Endothelial cell of umbilical vein (primary cell): ENCODE results near the gene CPED1. TPM values are rescaled to one million over a fixed set of nuclear protein-coding genes. Genes with fewer than 3 reads are reported as not detected.

Experiments
- BruUV-seq: library from RNA; stranded (reverse); fragments of 400-500 nt; replicated peaks from 2 replicates; lab custom pipeline; 2021; lab: Mats Ljungman, UMichigan
- CTCF ChIA-PET: fragments of 300-600, 350-600 bp; sonication (Branson Sonifier 250); formaldehyde crosslinking; loops from one replicate; lab custom pipeline; 2021; ENCODE audit warnings: antibody characterized with exemption, inconsistent platforms; lab: Charles Lee
- POLR2A ChIA-PET: fragments of 300-600, 350-600 bp; sonication (Branson Sonifier 250); formaldehyde crosslinking; loops from one replicate; lab custom pipeline; 2021; ENCODE audit warnings: antibody characterized with exemption, inconsistent platforms; lab: Charles Lee
- DNase-seq: peaks from one replicate; pipeline ENCODE4 v3.0.0-alpha.2; 2011; ENCODE audit warnings: low read depth, low spot score
- FAIRE-seq: peaks from 2 replicates; lab custom pipeline; 2011; peaks lifted over from hg19 to GRCh38; lab: Jason Lieb, UNC
- H2AFZ ChIP-seq: 2 replicates; pipeline ENCODE4 v1.6.0; 2012; ENCODE audit warnings: low read depth, low read length, control low read depth, inconsistent platforms
- H3K27ac ChIP-seq: 2 replicates; pipeline ENCODE4 v1.5.1; 2011; ENCODE audit warnings: low read depth, mild to moderate bottlenecking, control low read depth, low read length, moderate library complexity; ENCODE audit not compliant: insufficient read depth
- H3K27me3 ChIP-seq, 2 experiments: 2 replicates each; pipeline versions ENCODE4 v1.6.0 to v1.6.1; 2011; ENCODE audit warnings: low read length in 2 of 2, mixed read lengths in 1 of 2; ENCODE audit not compliant: control insufficient read depth in 2 of 2, insufficient read depth in 2 of 2
- H3K36me3 ChIP-seq, 2 experiments: 2 replicates in 1 of 2; 3 replicates in 1 of 2; pipeline ENCODE4 v1.5.1; 2011; ENCODE audit warnings: low read length in 2 of 2, mild to moderate bottlenecking in 1 of 2, moderate library complexity in 1 of 2; ENCODE audit not compliant: control insufficient read depth in 2 of 2, insufficient read depth in 2 of 2; ENCODE audit errors: extremely low read depth in 1 of 2
- H3K4me1 ChIP-seq: 3 replicates; pipeline ENCODE4 v1.5.1; 2011; ENCODE audit warnings: mild to moderate bottlenecking, low read length; ENCODE audit not compliant: control insufficient read depth, insufficient read depth; ENCODE audit errors: extremely low read depth
- H3K4me2 ChIP-seq: 2 replicates; pipeline ENCODE4 v1.6.1; 2011; ENCODE audit warnings: low read length, control low read depth, mixed read lengths; ENCODE audit not compliant: insufficient read depth
- H3K4me3 ChIP-seq, 3 experiments: fragments of 200-600 bp in 1 of 3; sonication (generic), shearing (Covaris generic) in 1 of 3; replicated peaks in 1 of 3; 2 replicates each; pipeline ENCODE4 v1.5.1; 2011 to 2016; ENCODE audit warnings: control low read depth in 3 of 3, low read length in 3 of 3, mild to moderate bottlenecking in 2 of 3, inconsistent platforms in 1 of 3, low read depth in 1 of 3, moderate library complexity in 1 of 3; ENCODE audit not compliant: insufficient read depth in 1 of 3
- H3K79me2 ChIP-seq: 2 replicates; pipeline ENCODE4 v1.6.0; 2012; ENCODE audit warnings: low read length, inconsistent platforms; ENCODE audit not compliant: control insufficient read depth, insufficient read depth
- H3K9ac ChIP-seq: replicated peaks from 2 replicates; pipeline ENCODE3; 2011; ENCODE audit warnings: low read length, control low read depth; ENCODE audit not compliant: insufficient read depth; ENCODE audit errors: extremely low read depth
- H3K9me1 ChIP-seq: replicated peaks from 3 replicates; pipeline ENCODE4 v1.6.0; 2011; ENCODE audit warnings: mild to moderate bottlenecking, low read length; ENCODE audit not compliant: control insufficient read depth, insufficient read depth; ENCODE audit errors: extremely low read depth
- H3K9me3 ChIP-seq: replicated peaks from 2 replicates; pipeline ENCODE4 v1.5.1; 2012; ENCODE audit warnings: low read length, inconsistent platforms; ENCODE audit not compliant: control insufficient read depth, insufficient read depth
- H4K20me1 ChIP-seq: replicated peaks from 2 replicates; pipeline ENCODE3; 2011; ENCODE audit warnings: mild to moderate bottlenecking, low read length; ENCODE audit not compliant: control insufficient read depth, insufficient read depth; ENCODE audit errors: extremely low read depth
- EZH2 ChIP-seq: IDR thresholded peaks from 2 replicates; pipeline ENCODE4 v1.6.1; 2012; ENCODE audit warnings: borderline replicate concordance, low read depth, mild to moderate bottlenecking, moderate library complexity, low read length, inconsistent platforms; ENCODE audit not compliant: severe bottlenecking
- FOS ChIP-seq: IDR thresholded peaks from 2 replicates; pipeline ENCODE4 v1.6.1; 2011; ENCODE audit warnings: mild to moderate bottlenecking, low read length, moderate library complexity, borderline replicate concordance; ENCODE audit not compliant: insufficient read depth
- GATA2 ChIP-seq: IDR thresholded peaks from 2 replicates; pipeline ENCODE4 v1.7.0; 2011; ENCODE audit warnings: low read depth, mild to moderate bottlenecking, moderate library complexity, mixed read lengths, low read length; ENCODE audit not compliant: insufficient read length, insufficient read depth
- JUN ChIP-seq: IDR thresholded peaks from 2 replicates; pipeline ENCODE4 v1.6.1; 2011; ENCODE audit warnings: borderline replicate concordance, low read depth; ENCODE audit not compliant: insufficient read length, insufficient read depth
- MAX ChIP-seq: IDR thresholded peaks from 2 replicates; pipeline ENCODE4 v1.6.1; 2011; ENCODE audit not compliant: insufficient read depth, insufficient read length
- MYC ChIP-seq: IDR thresholded peaks from one replicate; pipeline ENCODE4 v1.6.1; 2011; ENCODE audit warnings: mild to moderate bottlenecking, low read depth, low read length
- POLR2A ChIP-seq: IDR thresholded peaks from 2 replicates; pipeline ENCODE4 v1.6.1; 2012; ENCODE audit warnings: low read depth, mild to moderate bottlenecking, control low read depth, low read length
- POLR2AphosphoS5 ChIP-seq: IDR thresholded peaks from 2 replicates; pipeline ENCODE4 v1.6.1; 2012; ENCODE audit warnings: low read depth, mild to moderate bottlenecking, control low read depth, low read length, moderate library complexity; ENCODE audit not compliant: insufficient read depth
- dilution Hi-C: fragments of 300-500 bp; cut with MboI; formaldehyde crosslinking; loops from one replicate; pipeline ENCODE4 v1.15.0; 2019; ENCODE audit warnings: low sequenced_read_pairs; ENCODE audit not compliant: extremely low pct_ligation_motif_present
- intact Hi-C: fragments of 100-400 bp; cut with micrococcal nuclease; formaldehyde crosslinking; loops from one replicate; pipeline ENCODE4 v1.10.0; 2022
- polyA plus RNA-seq, 4 experiments: library from polyadenylated mRNA; depleted of rRNA in 3 of 4; stranded (reverse) in 3 of 4; unstranded in 1 of 4; fragments of >200 nt; gene quantifications; 2 replicates each; pipeline versions ENCODE4 v1.2.1 to v1.2.3, GENCODE V29; 2011 to 2012; ENCODE audit warnings: missing spikeins in 1 of 4
- total RNA-seq: library from RNA; stranded (reverse); gene quantifications from 2 replicates; pipeline ENCODE4 v1.2.3, GENCODE V29; 2021
- TF ChIP-seq, protein P1 (sequence below), 2 donors: IDR thresholded peaks; 1 replicate in 1 of 2; 2 replicates in 1 of 2; pipeline ENCODE4 v1.5.1; 2011; ENCODE audit warnings: low read length in 2 of 2, mild to moderate bottlenecking in 2 of 2, moderate library complexity in 2 of 2, control low read depth in 1 of 2, inconsistent platforms in 1 of 2, low read depth in 1 of 2; ENCODE audit not compliant: insufficient read depth in 1 of 2; ENCODE audit errors: extremely low read depth in 1 of 2

CPED1 gene
- total and polyA plus RNA-seq, 2 donors (not counting 3 experiments of a cell fraction or from before 2014, with no cell fraction given), result 0.22 to 3.0 TPM

GRCh38 chr7:121211253-121211652 is 222.7 kb downstream of the CPED1 start:
- FAIRE-seq, result no peak
- H3K79me2 ChIP-seq, result no peaks in the 10 kb centered on the region

More at GRCh38 chr7:121211253-121211652, 222.7 kb downstream of the CPED1 start:
- intact Hi-C loops (no loop called here), dilution Hi-C loops (no loop called here)
- no peaks in the 10 kb centered on the region for H3K9me1 ChIP-seq
- no TSS peak for BruUV-seq
- no peak overlapping the region for H3K9ac ChIP-seq
- H4K20me1 ChIP-seq, result no peaks in the 10 kb centered on the region
- TF ChIP-seq, protein P1, sequence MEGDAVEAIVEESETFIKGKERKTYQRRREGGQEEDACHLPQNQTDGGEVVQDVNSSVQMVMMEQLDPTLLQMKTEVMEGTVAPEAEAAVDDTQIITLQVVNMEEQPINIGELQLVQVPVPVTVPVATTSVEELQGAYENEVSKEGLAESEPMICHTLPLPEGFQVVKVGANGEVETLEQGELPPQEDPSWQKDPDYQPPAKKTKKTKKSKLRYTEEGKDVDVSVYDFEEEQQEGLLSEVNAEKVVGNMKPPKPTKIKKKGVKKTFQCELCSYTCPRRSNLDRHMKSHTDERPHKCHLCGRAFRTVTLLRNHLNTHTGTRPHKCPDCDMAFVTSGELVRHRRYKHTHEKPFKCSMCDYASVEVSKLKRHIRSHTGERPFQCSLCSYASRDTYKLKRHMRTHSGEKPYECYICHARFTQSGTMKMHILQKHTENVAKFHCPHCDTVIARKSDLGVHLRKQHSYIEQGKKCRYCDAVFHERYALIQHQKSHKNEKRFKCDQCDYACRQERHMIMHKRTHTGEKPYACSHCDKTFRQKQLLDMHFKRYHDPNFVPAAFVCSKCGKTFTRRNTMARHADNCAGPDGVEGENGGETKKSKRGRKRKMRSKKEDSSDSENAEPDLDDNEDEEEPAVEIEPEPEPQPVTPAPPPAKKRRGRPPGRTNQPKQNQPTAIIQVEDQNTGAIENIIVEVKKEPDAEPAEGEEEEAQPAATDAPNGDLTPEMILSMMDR (IDR thresholded peaks at IDR 0.05; ENCODE audit: extremely low read depth in 1 of 2, insufficient read depth in 1 of 2, low read depth in 1 of 2, low read length in 2 of 2), result no peak
- TF ChIP-seq POLR2A (no peak), GATA2 (no peak), EZH2 (no peak), MYC (no peak), MAX (no peak), POLR2AphosphoS5 (no peak), JUN (no peak), FOS (no peak)
- no peaks in the 10 kb centered on the region for H3K4me1 ChIP-seq
- H3K27ac ChIP-seq, result no peak overlapping the region
- H3K27me3 ChIP-seq, result peaks cover 0 to 2% of the 10 kb centered on the region in 2 experiments
- ChIA-PET POLR2A (no interaction called here), CTCF (no interaction called here)
- no peaks in the 10 kb centered on the region for H3K9me3 ChIP-seq
- no peak for DNase-seq
- H2AFZ ChIP-seq, result no peak overlapping the region
- no peak overlapping the region for H3K4me2 ChIP-seq
- H3K4me3 ChIP-seq, result no peak overlapping the region
- H3K36me3 ChIP-seq, result no peaks in the 10 kb centered on the region
